Activated naive CD4-positive, alpha-beta T cell treated with anti-CD3 and anti-CD28 coated beads, Interleukin-2, amount 50 U/mL, for 16 hours (primary cell): Measurements from ENCODE around the gene NUF2.
"Not testable (repeated sequence)": the region's sequence is repeated elsewhere in the genome, so short reads cannot be mapped to it uniquely, and the experiment has no call there.

Experiments used
- DNase-seq: peaks from one replicate; pipeline ENCODE4 v3.0.0-alpha.2; 2020

NUF2 gene

GRCh38 chr1:163321311-163322305 is at the start of gene NUF2:
Gene NUF2, plus strand, starts transcription at chr1:163321954. Its CDS starts 4,098 bp downstream, at chr1:163326052.
- DNase-seq: peak; percentile 96

GRCh38 chr1:163273766-163274441 is 47.9 kb upstream of the NUF2 start:
- DNase-seq: no peak

- DNase-seq: no peak
These were observed 46.5 kb upstream of the NUF2 start for GRCh38 chr1:163275222-163275621.

- DNase-seq: no peak
These were observed 43.2 kb upstream of the NUF2 start for GRCh38 chr1:163278602-163279001.

- DNase-seq: not testable (repeated sequence)
These were observed 36.9 kb upstream of the NUF2 start for GRCh38 chr1:163284867-163285266.

- DNase-seq: no peak
These were observed 31.6 kb upstream of the NUF2 start for GRCh38 chr1:163290025-163290640.

- DNase-seq: no peak
These were observed 30.3 kb upstream of the NUF2 start for GRCh38 chr1:163291461-163291860.

- not testable (repeated sequence) for DNase-seq
These were observed 29.6 kb upstream of the NUF2 start for GRCh38 chr1:163292153-163292552.

GRCh38 chr1:163293497-163293896 is 28.3 kb upstream of the NUF2 start:
- DNase-seq: not testable (repeated sequence)

GRCh38 chr1:163295949-163296348 is 25.8 kb upstream of the NUF2 start:
- no peak for DNase-seq

GRCh38 chr1:163296504-163297263 is 25.1 kb upstream of the NUF2 start:
- DNase-seq: no peak

- DNase-seq: no peak
These were observed 23.4 kb upstream of the NUF2 start for GRCh38 chr1:163298365-163298764.

- DNase-seq: no peak
These were observed 21.2 kb upstream of the NUF2 start for GRCh38 chr1:163300568-163300967.

- DNase-seq: no peak
These were observed 18.2 kb upstream of the NUF2 start for GRCh38 chr1:163303561-163303960.

GRCh38 chr1:163305441-163305840 is 16.3 kb upstream of the NUF2 start:
- DNase-seq: no peak

GRCh38 chr1:163307479-163308171 is 14.1 kb upstream of the NUF2 start:
- DNase-seq: no peak

- DNase-seq: no peak
These were observed 12.9 kb upstream of the NUF2 start for GRCh38 chr1:163308811-163309210.

- peak; percentile 39 for DNase-seq
These were observed 5.9 kb upstream of the NUF2 start for GRCh38 chr1:163315773-163316374.

GRCh38 chr1:163320891-163321290 is 863 bp upstream of the NUF2 start:
- DNase-seq: no peak

GRCh38 chr1:163323339-163323738 is 1.6 kb downstream of the NUF2 start:
- not testable (repeated sequence) for DNase-seq

GRCh38 chr1:163331116-163331515 is 9.4 kb downstream of the NUF2 start:
- DNase-seq: no peak

- DNase-seq: no peak
These were observed 13.5 kb downstream of the NUF2 start for GRCh38 chr1:163335216-163335615.
